Small intestine (tissue), 7 donors: ENCODE data around the gene XPO1. TPM values are rescaled to one million over a fixed set of nuclear protein-coding genes. Genes with fewer than 3 reads are reported as not detected.
A peak's percentile ranks its signal among the peaks of the same experiment; 100 is the strongest.

ENCODE experiments used
- DNase-seq, 2 donors: peaks; one replicate each; pipeline versions ENCODE4 v3.0.0 to v3.0.0-alpha.2; 2013
- FAIRE-seq: peaks from 2 replicates; lab custom pipeline; 2012; peaks lifted over from hg19 to GRCh38; lab: Jason Lieb, UNC
- H3K27ac ChIP-seq, 3 donors: one replicate each; pipeline ENCODE4 v1.5.1; 2013; ENCODE audit warnings: low read length in 2 of 3, mild to moderate bottlenecking in 2 of 3, control low read depth in 1 of 3, inconsistent platforms in 1 of 3, low read depth in 1 of 3, moderate library complexity in 1 of 3
- H3K27me3 ChIP-seq, 3 donors: one replicate each; pipeline ENCODE4 v1.6.1; 2013; ENCODE audit warnings: low read length in 3 of 3, inconsistent platforms in 1 of 3; ENCODE audit not compliant: control insufficient read depth in 3 of 3, insufficient read depth in 3 of 3
- H3K36me3 ChIP-seq, 3 donors: one replicate each; pipeline ENCODE4 v1.6.1; 2013; ENCODE audit warnings: low read length in 3 of 3, inconsistent platforms in 1 of 3, low read depth in 1 of 3, mild to moderate bottlenecking in 1 of 3, moderate library complexity in 1 of 3; ENCODE audit not compliant: control insufficient read depth in 3 of 3, insufficient read depth in 2 of 3
- H3K4me1 ChIP-seq, 3 donors: one replicate each; pipeline ENCODE4 v1.6.1; 2013; ENCODE audit warnings: low read length in 2 of 3, inconsistent platforms in 1 of 3, low read depth in 1 of 3, mild to moderate bottlenecking in 1 of 3, moderate library complexity in 1 of 3; ENCODE audit not compliant: control insufficient read depth in 3 of 3, insufficient read depth in 2 of 3
- H3K4me3 ChIP-seq, 3 donors: one replicate each; pipeline ENCODE4 v1.5.1; 2013; ENCODE audit warnings: low read length in 3 of 3, control low read depth in 1 of 3, inconsistent platforms in 1 of 3, low read depth in 1 of 3, mild to moderate bottlenecking in 1 of 3, moderate library complexity in 1 of 3
- H3K9me3 ChIP-seq, 2 donors: one replicate each; pipeline ENCODE4 v1.6.1; 2013; ENCODE audit warnings: low read depth in 1 of 2, low read length in 1 of 2; ENCODE audit not compliant: control insufficient read depth in 2 of 2, insufficient read depth in 1 of 2
- WGBS, 3 donors: extraction: QIAGEN DNeasy Blood & Tissue Kit; methylation state at CpG; one replicate each; pipeline ENCODE4 v1.1.7; 2013; 5-methylcytosine and 5-hydroxymethylcytosine counted together
- polyA plus RNA-seq, 4 donors: library from polyadenylated mRNA; stranded (reverse) in 3 of 4; unstranded in 1 of 4; fragments of 200-250 nt in 3 of 4; fragments of 120-200 nt in 1 of 4; gene quantifications; one replicate each; pipeline versions ENCODE4 v1.2.1 to v1.2.3, GENCODE V29; 2013
- donor health status: healthy with polysubstance abuse.
- donor health status: control.
- donor health status: control.
- donor health status: Bipolar disorder and iron deficiency.
- donor health status: healthy.

XPO1 gene
- polyA plus RNA-seq, 4 donors = 15.9 to 141 (median 39.2) TPM

DNA sequence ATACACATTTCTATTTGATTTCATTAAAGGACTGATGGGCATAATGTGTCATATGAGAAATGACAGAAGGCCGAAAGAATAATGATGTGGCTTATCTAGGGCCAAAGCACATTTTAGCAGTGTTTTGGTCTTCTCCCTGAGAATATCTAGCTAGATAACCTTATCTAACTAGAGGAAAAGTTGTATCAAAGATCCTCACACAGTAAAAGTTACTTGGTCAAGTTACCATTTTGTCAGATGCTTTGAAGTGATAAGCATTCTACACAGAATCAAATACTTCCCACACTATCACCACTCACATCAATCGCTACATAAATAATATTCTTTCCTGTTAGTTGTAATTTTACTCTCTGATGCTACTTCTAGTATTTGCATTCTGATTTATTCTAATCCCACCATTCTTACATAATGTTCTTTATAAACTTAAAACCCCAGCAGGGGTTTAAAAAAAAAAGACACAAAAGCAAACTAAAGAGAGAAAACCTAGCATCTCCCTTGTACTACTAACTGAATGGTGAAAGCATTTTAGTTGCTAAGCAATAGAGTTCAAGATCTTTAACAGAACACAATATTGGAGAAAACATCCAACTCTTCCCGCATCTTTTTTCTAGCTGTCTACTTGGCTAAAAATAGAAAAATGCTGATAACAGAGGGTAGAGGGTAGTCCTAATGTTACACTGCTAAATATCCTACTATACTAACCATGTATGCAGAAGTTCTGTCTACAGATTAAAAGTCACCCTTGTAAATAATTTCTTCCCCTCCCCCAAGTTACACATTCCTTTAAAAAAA lies 8.0 kb downstream of the XPO1 start:
- no peaks in the 10 kb centered on the region for H3K27me3 ChIP-seq
- no peak overlapping the region for H3K27ac ChIP-seq
- no peaks in the 10 kb centered on the region for H3K9me3 ChIP-seq
- no peak overlapping the region for H3K4me3 ChIP-seq
- peaks cover 0 to 12% (median 7%) of the 10 kb centered on the region in 3 donors for H3K4me1 ChIP-seq
- H3K36me3 ChIP-seq = peaks cover 0 to 34% (median 2%) of the 10 kb centered on the region in 3 donors
- DNase-seq (no peak), FAIRE-seq (no peak)
- 75 to 85% (median 75%) methylated on average over 3 of the region's 3 CpGs for WGBS, 3 donors

DNA sequence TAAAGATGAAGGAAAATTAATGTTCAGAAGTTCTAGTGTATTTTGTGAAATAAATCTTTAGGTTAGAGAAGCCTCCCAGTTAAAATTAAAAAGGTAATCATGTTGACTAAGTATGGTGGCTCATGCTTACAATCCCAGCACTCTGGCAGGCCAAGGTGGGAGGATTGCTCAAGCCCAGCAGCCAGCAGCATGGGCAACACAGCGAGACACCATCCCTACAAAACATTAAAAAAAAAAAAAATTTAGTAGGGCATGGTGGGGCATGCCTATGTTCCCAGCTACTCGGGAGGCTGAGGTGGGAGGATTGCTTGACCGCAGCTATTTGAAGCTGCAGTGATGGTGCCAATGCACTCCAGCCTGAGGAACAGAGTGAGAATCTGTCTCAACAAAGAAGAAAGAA lies 17.9 kb downstream of the XPO1 start:
- DNase-seq = no peak
- Histone ChIP-seq H3K4me1 (no peaks in the 10 kb centered on the region), H3K4me3 (no peak overlapping the region), H3K27ac (no peak overlapping the region), H3K36me3 (peaks cover 12 to 49% (median 12%) of the 10 kb centered on the region in 3 donors), H3K9me3 (no peaks in the 10 kb centered on the region), H3K27me3 (no peaks in the 10 kb centered on the region)
- FAIRE-seq = no peak
- WGBS, 3 donors = 92 to 96% (median 93%) methylated on average over 3 of the region's 3 CpGs

DNA sequence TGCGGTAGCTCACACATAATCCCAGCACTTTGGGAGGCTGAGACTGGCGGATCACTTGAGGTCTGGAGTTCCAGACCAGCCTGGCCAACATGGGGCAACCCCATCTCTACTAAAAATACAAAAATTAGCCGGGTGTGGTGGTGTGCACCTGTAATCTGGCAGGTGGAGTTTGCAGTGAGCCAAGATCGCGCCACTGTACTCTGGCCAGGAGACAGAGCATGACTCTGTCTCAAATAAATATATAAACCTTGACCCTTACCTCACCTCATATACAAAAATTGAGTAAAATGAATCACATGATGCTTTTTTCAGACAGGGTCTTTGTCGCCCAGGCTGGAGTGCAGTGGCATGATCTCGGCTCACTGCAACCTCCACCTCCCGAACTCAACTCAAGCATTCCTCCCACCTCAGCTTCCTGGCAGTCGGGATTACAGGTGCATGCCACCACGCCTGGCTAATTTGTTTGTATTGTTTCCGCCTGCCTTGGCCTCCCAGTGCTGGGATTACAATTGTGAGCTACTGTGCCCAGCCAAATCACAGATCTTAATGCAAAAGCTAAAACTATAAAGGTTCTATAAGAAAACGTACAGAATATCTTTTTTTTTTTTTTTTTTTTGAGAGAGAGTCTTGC lies 25.3 kb downstream of the XPO1 start:
- H3K4me1 ChIP-seq = no peaks in the 10 kb centered on the region
- H3K9me3 ChIP-seq = no peaks in the 10 kb centered on the region
- no peaks in the 10 kb centered on the region for H3K27me3 ChIP-seq
- no peak overlapping the region for H3K27ac ChIP-seq
- DNase-seq (peak in 1 of 2 donors; percentile 39), FAIRE-seq (no peak)
- WGBS, 3 donors = 55 to 80% (median 74%) methylated on average over 12 of the region's 12 CpGs
- H3K36me3 ChIP-seq = peaks cover 2 to 69% (median 11%) of the 10 kb centered on the region in 3 donors
- no peak overlapping the region for H3K4me3 ChIP-seq

GRCh38 chr2:61510674-61511671 lies 27.2 kb downstream of the XPO1 start:
- H3K9me3 ChIP-seq = no peaks in the 10 kb centered on the region
- DNase-seq (no peak), FAIRE-seq (no peak)
- H3K4me1 ChIP-seq = no peaks in the 10 kb centered on the region
- no peak overlapping the region for H3K27ac ChIP-seq
- WGBS, 3 donors = 94 to 97% (median 94%) methylated on average over 19 of the region's 19 CpGs
- H3K27me3 ChIP-seq = no peaks in the 10 kb centered on the region
- peaks cover 0 to 67% (median 9%) of the 10 kb centered on the region in 3 donors for H3K36me3 ChIP-seq
- H3K4me3 ChIP-seq = no peak overlapping the region

GRCh38 chr2:61504949-61505348 lies 33.2 kb downstream of the XPO1 start:
- no peaks in the 10 kb centered on the region for H3K4me1 ChIP-seq
- no peak overlapping the region for H3K4me3 ChIP-seq
- FAIRE-seq = no peak
- no peaks in the 10 kb centered on the region for H3K27me3 ChIP-seq
- no peak overlapping the region for H3K27ac ChIP-seq
- H3K36me3 ChIP-seq = peaks cover 0 to 66% (median 4%) of the 10 kb centered on the region in 3 donors
- WGBS, 3 donors = 81 to 91% (median 90%) methylated on average over 2 of the region's 2 CpGs
- no peak for DNase-seq
- no peaks in the 10 kb centered on the region for H3K9me3 ChIP-seq

- Histone ChIP-seq H3K9me3 (no peaks in the 10 kb centered on the region), H3K36me3 (peaks cover 5 to 54% (median 9%) of the 10 kb centered on the region in 3 donors), H3K4me3 (no peak overlapping the region), H3K27ac (no peak overlapping the region), H3K4me1 (no peaks in the 10 kb centered on the region), H3K27me3 (no peaks in the 10 kb centered on the region)
- DNase-seq (no peak), FAIRE-seq (no peak)
- 94 to 100% (median 98%) methylated on average over 2 of the region's 2 CpGs for WGBS, 3 donors
These were observed 39.1 kb downstream of the XPO1 start for GRCh38 chr2:61499060-61499459.

DNA sequence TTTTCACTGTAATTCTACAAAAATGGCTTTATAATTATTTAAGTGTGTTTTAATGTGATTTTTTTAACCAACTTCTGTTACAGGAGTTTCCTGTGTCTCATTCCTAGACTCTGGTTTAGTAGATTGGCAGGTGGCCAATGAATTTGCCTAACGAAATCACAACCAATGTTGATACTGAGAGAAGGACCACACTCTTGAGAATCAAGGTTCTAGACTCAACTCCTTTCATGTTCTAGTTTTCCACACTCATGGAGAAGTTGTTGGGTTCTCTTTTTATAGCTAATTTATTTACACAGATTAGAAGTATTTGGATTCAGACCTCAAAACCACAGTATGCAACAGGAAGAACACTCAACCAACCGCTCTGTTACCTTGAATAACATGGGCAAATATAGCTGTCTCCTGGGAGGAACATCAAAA lies 44.6 kb downstream of the XPO1 start:
- Histone ChIP-seq H3K36me3 (peaks cover 8 to 54% (median 15%) of the 10 kb centered on the region in 3 donors), H3K4me1 (no peaks in the 10 kb centered on the region), H3K27ac (no peak overlapping the region), H3K4me3 (no peak overlapping the region), H3K9me3 (no peaks in the 10 kb centered on the region), H3K27me3 (no peaks in the 10 kb centered on the region)
- DNase-seq (no peak), FAIRE-seq (no peak)
- 52 to 69% (median 61%) methylated on average over 2 of the region's 2 CpGs for WGBS, 3 donors

GRCh38 chr2:61492476-61492875 lies 45.7 kb downstream of the XPO1 start:
- Histone ChIP-seq H3K4me1 (no peaks in the 10 kb centered on the region), H3K27me3 (no peaks in the 10 kb centered on the region), H3K27ac (no peak overlapping the region), H3K9me3 (no peaks in the 10 kb centered on the region), H3K36me3 (peaks cover 8 to 49% (median 15%) of the 10 kb centered on the region in 3 donors), H3K4me3 (no peak overlapping the region)
- no peak for DNase-seq
- no peak for FAIRE-seq
- 89 to 93% (median 93%) methylated on average over 2 of the region's 2 CpGs for WGBS, 3 donors
